ENCODE data around the gene HMGN4.
"Not testable (repeated sequence)": the region's sequence is repeated elsewhere in the genome, so short reads cannot be mapped to it uniquely, and the experiment has no call there.

HMGN4 gene

GRCh38 chr6:26537846-26538571, at the start of gene HMGN4:
Gene HMGN4, plus strand, starts transcription at chr6:26538366. Its CDS starts 6,841 bp downstream, at chr6:26545207.
- peak; percentile 95 for DNase-seq

DNA sequence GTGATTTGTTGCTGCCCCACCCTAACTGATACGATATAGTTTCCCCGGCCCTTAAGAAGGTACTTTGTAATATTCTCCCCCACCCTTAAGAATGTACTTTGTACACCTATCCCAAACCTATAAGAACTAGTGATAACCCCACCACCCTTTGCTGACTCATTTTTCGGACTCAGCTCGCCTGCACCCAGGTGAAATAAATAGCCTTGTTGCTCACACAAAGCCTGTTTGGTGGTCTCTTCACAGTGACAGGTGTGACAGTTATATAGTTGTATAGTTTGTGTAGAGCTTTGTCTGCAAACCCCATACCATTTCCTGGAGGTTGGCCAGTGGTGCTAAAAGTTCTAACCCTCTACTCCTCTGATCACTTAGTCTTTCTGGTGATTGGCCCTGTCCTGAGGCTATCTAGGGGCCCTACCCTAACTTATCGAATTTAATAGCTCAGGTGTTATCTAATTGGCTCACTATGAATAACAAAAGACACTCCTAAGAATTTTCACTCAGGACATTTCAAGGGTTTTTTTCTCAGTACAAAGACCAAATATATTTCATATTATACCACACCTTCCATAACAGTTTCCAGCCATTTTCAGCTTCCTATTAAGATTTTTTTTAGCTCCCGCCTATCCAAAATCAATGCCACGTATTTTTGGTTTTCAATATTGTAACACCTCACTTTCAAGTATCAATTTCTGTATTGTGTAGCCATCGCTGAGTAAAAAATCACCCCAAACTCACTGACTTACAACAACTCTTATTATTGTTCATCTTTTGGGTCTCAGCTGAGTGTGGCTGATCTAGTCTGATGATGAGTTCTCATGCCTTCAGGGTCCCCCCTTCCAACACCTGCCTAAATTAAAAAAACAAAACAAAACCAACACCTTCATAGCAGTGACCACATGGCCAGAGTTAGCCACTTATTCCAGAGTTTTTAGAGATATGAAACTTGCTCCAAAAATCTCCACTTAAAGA, 47.9 kb upstream of the HMGN4 start:
- no peak for DNase-seq

DNA sequence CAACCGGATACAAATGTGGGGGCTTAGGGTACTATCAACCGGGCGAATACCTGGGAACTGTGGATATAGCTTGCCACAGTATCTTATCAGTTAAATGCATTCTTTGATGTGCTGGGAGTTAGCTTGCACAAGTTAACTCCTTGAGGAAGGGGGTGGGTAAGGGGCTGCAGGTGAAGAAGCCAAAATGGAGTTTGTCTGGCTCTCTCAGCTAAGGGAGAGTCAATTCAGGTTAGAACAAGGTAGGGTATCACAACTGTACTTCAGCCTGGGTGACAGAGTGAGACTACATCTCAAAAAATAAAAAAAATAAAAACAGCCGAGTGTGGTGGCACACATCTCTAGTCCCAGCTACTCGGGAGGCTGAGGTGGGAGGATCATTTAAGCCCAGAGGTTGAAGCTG, 46.6 kb upstream of the HMGN4 start:
- DNase-seq, result no peak

GRCh38 chr6:26493258-26493657, 44.9 kb upstream of the HMGN4 start:
- DNase-seq, result no peak

DNA sequence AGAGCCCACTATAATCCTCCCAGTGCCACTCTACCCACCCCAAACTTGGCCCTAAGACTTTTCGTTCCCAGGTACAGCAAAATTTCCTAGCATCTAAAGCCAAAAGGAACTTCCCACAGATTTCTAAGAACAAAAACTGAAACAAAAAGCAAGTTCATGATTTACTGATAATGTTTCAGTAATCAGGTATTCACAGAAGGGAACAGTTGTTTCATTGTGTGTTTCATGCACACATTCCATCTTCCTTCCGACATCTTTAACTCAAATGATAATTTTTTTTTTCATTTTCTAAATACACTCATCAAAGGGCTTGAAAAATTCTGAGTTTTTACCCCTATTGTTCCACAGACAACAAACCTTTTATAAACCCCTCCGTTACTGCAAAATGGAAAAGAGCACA, 44.0 kb upstream of the HMGN4 start:
- no peak for DNase-seq

DNA sequence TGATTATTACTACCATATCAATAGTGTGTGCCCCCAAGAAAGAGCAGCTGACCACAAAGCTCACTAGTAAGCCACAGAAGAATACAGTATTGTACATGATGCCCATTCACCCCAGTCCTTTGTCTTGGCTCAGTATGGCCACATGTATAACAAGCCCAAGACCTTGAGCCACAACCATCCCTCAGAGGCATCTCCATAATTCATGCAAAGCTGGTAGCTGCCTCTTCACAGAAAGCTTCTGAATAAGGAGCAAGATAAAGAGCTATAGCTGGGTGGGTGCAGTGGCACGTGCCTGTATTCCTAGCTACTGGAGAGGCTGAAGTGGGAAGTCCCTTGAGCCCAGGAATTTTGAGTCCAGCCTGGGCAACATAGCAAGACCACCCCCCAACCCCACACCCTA, 42.9 kb upstream of the HMGN4 start:
- DNase-seq, result no peak

DNA sequence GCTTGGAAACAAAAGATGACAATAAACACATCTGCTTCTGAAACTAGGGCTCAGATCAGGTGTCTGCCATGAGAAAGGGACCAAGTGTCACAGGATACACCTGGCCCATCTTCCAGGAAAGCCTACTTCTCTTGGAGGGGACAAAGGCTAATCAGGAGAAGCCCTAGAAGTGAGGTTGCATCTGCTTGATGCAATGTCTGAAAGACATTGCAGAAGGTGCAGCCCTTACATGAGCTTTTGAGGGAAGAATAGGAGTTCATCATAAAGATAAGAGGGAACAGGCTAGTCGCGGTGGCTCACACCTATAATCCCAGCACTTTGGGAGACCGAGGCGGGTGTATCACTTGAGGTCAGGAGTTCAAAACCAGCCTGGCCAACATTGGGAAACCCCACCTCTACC, 40.6 kb upstream of the HMGN4 start:
- DNase-seq, result no peak

GRCh38 chr6:26500102-26500501, 38.1 kb upstream of the HMGN4 start, which contains the start of gene BTN1A1:
Gene BTN1A1, plus strand, starts transcription at chr6:26500303. Its CDS starts 984 bp downstream, at chr6:26501287.
- peak; percentile 71 for DNase-seq

- peak; percentile 60 for DNase-seq
Measured at GRCh38 chr6:26501482-26501986, 36.6 kb upstream of the HMGN4 start.

DNA sequence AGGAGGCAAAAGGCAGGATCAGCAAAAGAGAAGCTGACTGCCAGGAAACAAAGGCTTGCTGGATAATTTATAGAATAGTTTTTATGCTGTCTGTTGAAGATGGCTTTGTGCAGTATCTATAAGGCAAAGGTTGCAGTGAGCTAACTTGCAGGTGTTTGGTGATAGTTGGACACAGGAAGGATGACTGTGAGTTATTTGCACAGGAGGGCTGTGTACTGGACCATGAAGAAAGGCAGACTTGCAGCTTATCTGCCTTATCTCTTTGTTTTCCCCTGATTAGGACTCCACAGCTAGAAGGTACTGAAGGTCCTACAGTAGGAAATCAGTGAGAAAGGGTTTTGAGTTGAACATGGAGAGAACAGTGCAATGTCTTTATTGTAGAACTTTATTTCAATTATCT, 36.0 kb upstream of the HMGN4 start:
- DNase-seq, result no peak

- DNase-seq, result no peak
Measured at GRCh38 chr6:26502626-26503025, 35.5 kb upstream of the HMGN4 start.

DNA sequence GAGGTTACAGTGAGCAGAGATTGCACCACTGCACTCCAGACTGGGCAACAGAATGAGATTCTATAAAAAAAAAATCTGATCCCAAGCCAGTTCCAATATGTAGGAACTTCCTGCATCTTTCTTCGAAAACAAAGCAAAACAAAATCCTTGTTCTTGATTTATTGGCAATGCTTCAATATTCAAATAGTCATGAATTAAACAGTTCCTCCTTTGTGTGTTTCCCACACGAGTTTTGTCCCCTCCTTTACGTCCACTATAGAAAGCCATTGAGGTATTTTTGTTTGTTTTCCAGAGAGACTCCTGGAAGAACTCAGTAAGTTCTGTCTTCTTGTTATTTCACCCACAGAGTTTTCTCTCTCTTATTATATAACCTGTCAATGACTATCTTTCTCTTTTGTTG, 30.5 kb upstream of the HMGN4 start:
- no peak for DNase-seq

DNA sequence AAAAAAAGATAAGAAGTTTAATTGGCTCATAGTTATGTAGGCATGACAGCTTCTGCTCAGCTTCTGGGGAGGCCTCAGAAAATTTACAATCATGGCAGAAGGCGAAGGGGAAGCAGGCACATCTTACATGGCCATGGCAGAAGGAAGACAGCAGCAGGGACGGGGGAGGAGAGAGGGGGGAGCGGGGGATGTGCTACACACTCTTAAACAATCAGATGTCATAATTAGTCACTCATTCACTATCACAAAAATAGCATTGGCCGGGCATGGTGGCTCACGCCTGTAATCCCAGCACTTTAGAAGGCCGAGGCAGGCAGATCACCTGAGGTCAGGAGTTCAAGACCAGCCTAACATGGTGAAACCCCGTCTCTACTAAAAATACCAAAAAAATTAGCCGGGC, 27.1 kb upstream of the HMGN4 start:
- DNase-seq, result not testable (repeated sequence)

- no peak for DNase-seq
Measured at GRCh38 chr6:26514984-26515383, 23.2 kb upstream of the HMGN4 start.

DNA sequence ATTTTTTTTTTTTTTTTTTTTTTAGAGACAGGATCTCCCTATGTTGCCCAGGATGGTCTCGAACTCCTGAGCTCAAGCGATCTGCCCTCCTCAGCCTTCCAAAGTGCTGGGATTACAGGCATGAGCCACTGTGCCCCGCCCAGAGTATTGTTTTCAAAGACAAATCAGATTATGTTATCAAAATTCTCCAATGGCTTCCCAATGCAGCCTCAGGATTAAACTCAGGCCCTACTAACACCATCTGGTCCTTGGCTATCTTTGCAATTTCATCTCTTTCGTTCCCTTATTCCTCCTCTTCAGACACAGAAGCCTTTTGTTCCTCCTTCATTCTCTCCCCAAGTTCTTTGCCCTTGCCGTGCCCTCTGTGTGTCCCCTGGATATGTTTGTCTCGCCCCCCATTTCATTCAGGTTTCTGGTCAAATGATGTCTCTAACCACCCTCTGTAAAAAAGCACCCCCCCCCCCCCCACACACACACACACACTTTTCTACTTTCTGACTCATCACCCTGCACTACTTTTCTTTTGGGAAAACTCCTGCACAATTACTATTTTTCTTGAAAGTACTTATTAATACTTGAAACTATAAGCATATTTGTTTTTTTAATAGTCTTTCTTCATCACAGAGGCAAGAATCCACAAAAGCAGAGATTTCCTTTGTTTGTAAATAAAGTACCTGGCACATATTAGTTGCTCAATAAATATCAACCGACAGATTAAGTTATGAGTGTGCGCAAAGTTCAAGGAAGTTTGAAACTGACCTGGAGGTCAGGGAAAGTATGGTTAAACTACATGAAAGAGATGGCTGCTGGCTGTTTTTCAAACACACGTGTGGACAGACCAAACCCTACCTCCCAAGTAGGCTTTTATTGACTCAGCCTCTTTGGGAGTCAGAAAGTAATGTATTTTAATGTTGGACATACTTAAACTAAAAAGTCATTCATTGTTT, 21.4 kb upstream of the HMGN4 start:
- DNase-seq, result no peak

- no peak for DNase-seq
Measured at GRCh38 chr6:26519359-26519758, 18.8 kb upstream of the HMGN4 start.

DNA sequence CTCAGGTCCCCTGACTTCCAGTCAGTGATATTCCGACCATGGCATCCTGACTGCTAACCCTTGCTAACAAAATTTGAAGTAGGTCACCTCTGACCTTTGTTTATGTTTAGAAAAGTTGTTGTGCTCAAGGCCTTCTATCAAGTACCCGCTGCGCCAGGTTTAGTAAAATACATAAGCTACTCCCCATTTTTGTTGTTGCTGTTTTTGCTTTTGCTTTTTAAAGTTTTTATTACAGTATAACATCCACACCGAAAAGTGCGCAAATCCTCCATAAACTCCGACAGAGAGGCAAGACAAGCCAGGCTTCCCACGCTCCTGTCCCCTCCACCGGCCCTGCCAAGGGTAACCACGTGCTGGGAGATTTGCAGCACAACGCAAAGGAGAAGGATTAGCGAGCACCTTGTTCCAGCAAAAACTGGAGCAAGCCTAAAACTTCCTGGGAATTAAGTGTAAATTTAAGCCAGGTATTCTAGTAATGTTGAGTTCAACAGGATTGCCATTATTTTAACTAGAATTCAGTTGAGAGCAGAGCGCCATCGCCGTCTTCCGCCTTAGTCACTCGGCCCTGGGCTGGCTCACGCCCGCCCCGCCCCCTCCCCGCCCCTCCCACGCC, 17.8 kb upstream of the HMGN4 start:
- no peak for DNase-seq

- DNase-seq, result peak; percentile 93
Measured at GRCh38 chr6:26520850-26521599, 17.1 kb upstream of the HMGN4 start.

GRCh38 chr6:26521600-26522391, 16.4 kb upstream of the HMGN4 start:
- peak; percentile 94 for DNase-seq

DNA sequence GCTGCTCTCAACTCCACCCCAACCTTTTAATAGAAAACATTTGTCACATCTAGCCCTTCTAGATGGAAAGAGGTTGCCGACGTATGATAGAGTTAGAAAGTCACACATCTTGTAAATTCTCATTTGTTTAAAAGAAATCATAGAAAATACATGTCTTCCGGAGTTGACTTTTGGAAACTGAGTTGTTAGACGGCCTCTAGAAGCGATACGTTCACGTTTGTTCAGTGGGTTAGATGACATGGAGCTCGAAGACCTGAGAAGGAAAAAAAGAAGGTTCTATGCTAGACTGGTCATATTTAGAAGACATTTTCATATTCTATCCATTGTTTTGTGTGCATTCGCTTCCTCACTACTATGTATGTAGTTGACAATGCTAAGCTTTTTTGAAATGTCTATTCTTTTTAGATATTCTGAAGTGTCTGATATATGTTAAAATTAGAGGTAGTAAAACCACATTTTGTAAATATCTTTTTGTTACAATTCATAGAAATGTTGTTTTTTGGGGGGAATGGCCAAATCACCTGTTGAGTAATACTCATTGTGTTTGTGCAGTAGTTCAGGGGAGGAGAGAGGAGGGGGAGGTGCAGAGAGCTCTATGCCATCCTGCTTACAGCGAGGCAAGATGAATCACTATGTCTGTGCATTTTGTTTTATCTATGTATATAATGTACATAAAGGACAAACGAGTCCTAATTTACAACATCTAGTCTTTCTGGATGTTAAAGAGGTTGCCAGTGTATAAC, 15.5 kb upstream of the HMGN4 start:
- DNase-seq, result not testable (repeated sequence)

Data from islet precursor cell (in vitro differentiated cells).